ENCODE measurements around the gene STOM. TPM values are rescaled to one million over a fixed set of nuclear protein-coding genes. Genes with fewer than 3 reads are reported as not detected.

Gene STOM
- total RNA-seq, 1 experiment from 2014 or later = 22.4 TPM

DNA sequence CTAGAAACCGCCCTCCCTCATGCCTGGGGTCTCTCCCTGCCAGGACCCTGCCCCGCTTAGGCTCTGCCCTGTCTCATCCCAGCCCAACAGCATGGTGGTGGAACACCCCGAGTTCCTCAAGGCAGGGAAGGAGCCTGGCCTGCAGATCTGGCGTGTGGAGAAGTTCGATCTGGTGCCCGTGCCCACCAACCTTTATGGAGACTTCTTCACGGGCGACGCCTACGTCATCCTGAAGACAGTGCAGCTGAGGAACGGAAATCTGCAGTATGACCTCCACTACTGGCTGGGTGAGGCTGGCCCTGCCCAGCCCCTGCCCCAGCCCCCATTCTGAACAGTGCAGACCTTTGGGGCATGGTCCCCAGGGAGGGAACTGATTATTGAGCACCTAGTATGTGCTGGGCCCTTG is 68.2 kb downstream of the STOM start:
- ChIA-PET POLR2A (no interaction called here), RAD21 (ENCODE audit: low non-redundant PET in 1 of 2, low total read pairs in 2 of 2, uncharacterized antibody in 2 of 2, unreplicated experiment in 2 of 2) (no interaction called here), CTCF (no interaction called here)
- Histone ChIP-seq H2AFZ (ENCODE audit: low read depth, low read length, poor library complexity, severe bottlenecking) (no peak overlapping the region), H3K79me2 (ENCODE audit: insufficient read depth, low read length) (no peaks in the 10 kb centered on the region), H3K9me3 (ENCODE audit: control insufficient read depth in 1 of 2, insufficient read depth in 1 of 2, low read depth in 1 of 2, low read length in 2 of 2) (no peaks in the 10 kb centered on the region), H3K9me2 (ENCODE audit: insufficient read depth) (no peaks in the 10 kb centered on the region), H3K36me3 (ENCODE audit: control insufficient read depth in 1 of 2, insufficient read depth in 2 of 2, low read length in 2 of 2) (no peaks in the 10 kb centered on the region), H4K20me1 (ENCODE audit: insufficient read depth) (no peaks in the 10 kb centered on the region), H3K27ac (ENCODE audit: low read depth, low read length) (no peak overlapping the region), H3K4me1 (ENCODE audit: control insufficient read depth in 1 of 2, insufficient read depth in 2 of 2, low read length in 2 of 2) (peaks cover 16 to 34% of the 10 kb centered on the region in 2 experiments; a peak in 3 of 4 replicates), H3K4me2 (ENCODE audit: low read length) (no peak overlapping the region), H3K9ac (ENCODE audit: low read length) (no peak overlapping the region), H3K4me3 (replicated peaks in 1 of 2; ENCODE audit: low read depth in 1 of 2, low read length in 2 of 2) (no peak overlapping the region), H3K27me3 (ENCODE audit: insufficient read depth, low read length) (no peaks in the 10 kb centered on the region)
- DNase-seq (ENCODE audit: low read depth, low spot score) (no peak), ATAC-seq (no peak)
- TF ChIP-seq SRF (IDR thresholded peaks at IDR 0.05; ENCODE audit: low read depth) (no peak), FOSL1 (IDR thresholded peaks at IDR 0.05; ENCODE audit: low read depth) (no peak), MAX (IDR thresholded peaks at IDR 0.05) (no peak), CBX3 (IDR thresholded peaks at IDR 0.05; ENCODE audit: low read depth) (no peak), JUND (IDR thresholded peaks at IDR 0.05) (no peak), ZFX (IDR thresholded peaks at IDR 0.05) (no peak), SP1 (IDR thresholded peaks at IDR 0.05; ENCODE audit: low read depth) (no peak), CEBPB (IDR thresholded peaks at IDR 0.05; ENCODE audit: low read depth) (no peak), EGR1 (IDR thresholded peaks at IDR 0.05; ENCODE audit: low read depth) (no peak), POLR2AphosphoS5 (IDR thresholded peaks at IDR 0.05; ENCODE audit: low read depth, low read length) (no peak), SIN3A (IDR thresholded peaks at IDR 0.05; ENCODE audit: low read depth) (no peak)
- TF ChIP-seq, protein P1, sequence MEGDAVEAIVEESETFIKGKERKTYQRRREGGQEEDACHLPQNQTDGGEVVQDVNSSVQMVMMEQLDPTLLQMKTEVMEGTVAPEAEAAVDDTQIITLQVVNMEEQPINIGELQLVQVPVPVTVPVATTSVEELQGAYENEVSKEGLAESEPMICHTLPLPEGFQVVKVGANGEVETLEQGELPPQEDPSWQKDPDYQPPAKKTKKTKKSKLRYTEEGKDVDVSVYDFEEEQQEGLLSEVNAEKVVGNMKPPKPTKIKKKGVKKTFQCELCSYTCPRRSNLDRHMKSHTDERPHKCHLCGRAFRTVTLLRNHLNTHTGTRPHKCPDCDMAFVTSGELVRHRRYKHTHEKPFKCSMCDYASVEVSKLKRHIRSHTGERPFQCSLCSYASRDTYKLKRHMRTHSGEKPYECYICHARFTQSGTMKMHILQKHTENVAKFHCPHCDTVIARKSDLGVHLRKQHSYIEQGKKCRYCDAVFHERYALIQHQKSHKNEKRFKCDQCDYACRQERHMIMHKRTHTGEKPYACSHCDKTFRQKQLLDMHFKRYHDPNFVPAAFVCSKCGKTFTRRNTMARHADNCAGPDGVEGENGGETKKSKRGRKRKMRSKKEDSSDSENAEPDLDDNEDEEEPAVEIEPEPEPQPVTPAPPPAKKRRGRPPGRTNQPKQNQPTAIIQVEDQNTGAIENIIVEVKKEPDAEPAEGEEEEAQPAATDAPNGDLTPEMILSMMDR (IDR thresholded peaks at IDR 0.05 in 2 of 3, conservative IDR thresholded peaks at IDR 0.05 in 1 of 3; ENCODE audit: borderline replicate concordance in 1 of 3, insufficient read depth in 1 of 3, low read depth in 2 of 3, low read length in 2 of 3) = no peak
- TF ChIP-seq, protein P2, sequence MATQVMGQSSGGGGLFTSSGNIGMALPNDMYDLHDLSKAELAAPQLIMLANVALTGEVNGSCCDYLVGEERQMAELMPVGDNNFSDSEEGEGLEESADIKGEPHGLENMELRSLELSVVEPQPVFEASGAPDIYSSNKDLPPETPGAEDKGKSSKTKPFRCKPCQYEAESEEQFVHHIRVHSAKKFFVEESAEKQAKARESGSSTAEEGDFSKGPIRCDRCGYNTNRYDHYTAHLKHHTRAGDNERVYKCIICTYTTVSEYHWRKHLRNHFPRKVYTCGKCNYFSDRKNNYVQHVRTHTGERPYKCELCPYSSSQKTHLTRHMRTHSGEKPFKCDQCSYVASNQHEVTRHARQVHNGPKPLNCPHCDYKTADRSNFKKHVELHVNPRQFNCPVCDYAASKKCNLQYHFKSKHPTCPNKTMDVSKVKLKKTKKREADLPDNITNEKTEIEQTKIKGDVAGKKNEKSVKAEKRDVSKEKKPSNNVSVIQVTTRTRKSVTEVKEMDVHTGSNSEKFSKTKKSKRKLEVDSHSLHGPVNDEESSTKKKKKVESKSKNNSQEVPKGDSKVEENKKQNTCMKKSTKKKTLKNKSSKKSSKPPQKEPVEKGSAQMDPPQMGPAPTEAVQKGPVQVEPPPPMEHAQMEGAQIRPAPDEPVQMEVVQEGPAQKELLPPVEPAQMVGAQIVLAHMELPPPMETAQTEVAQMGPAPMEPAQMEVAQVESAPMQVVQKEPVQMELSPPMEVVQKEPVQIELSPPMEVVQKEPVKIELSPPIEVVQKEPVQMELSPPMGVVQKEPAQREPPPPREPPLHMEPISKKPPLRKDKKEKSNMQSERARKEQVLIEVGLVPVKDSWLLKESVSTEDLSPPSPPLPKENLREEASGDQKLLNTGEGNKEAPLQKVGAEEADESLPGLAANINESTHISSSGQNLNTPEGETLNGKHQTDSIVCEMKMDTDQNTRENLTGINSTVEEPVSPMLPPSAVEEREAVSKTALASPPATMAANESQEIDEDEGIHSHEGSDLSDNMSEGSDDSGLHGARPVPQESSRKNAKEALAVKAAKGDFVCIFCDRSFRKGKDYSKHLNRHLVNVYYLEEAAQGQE (IDR thresholded peaks at IDR 0.05; ENCODE audit: low read depth) = no peak
- TF ChIP-seq, protein P3, sequence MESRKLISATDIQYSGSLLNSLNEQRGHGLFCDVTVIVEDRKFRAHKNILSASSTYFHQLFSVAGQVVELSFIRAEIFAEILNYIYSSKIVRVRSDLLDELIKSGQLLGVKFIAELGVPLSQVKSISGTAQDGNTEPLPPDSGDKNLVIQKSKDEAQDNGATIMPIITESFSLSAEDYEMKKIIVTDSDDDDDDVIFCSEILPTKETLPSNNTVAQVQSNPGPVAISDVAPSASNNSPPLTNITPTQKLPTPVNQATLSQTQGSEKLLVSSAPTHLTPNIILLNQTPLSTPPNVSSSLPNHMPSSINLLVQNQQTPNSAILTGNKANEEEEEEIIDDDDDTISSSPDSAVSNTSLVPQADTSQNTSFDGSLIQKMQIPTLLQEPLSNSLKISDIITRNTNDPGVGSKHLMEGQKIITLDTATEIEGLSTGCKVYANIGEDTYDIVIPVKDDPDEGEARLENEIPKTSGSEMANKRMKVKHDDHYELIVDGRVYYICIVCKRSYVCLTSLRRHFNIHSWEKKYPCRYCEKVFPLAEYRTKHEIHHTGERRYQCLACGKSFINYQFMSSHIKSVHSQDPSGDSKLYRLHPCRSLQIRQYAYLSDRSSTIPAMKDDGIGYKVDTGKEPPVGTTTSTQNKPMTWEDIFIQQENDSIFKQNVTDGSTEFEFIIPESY (IDR thresholded peaks at IDR 0.05; ENCODE audit: extremely low read depth, insufficient replicate concordance, low read length) = no peak
- intact Hi-C loops (cut with micrococcal nuclease) = no loop called here
- no TSS peak for BruUV-seq (replicated peaks)

All from HCT116 (cell line).